Spinal cord (tissue), 10 donors: Measurements from ENCODE around the gene SLC7A7. TPM values are rescaled to one million over a fixed set of nuclear protein-coding genes. Genes with fewer than 3 reads are reported as not detected.
"Not testable (repeated sequence)": the region's sequence is repeated elsewhere in the genome, so short reads cannot be mapped to it uniquely, and the experiment has no call there.

ENCODE experiments used
- DNase-seq, 6 donors: peaks; one replicate each; pipeline versions ENCODE4 v3.0.0 to v3.0.0-alpha.2; 2013 to 2015; ENCODE audit warnings: low spot score in 6 of 6, low read depth in 4 of 6
- H3K27ac ChIP-seq: one replicate; pipeline ENCODE4 v1.5.1; 2013; ENCODE audit warnings: low read depth, low read length, control low read depth
- H3K27me3 ChIP-seq: one replicate; pipeline ENCODE4 v1.6.1; 2013; ENCODE audit warnings: low read length; ENCODE audit not compliant: control insufficient read depth, insufficient read depth
- H3K36me3 ChIP-seq: one replicate; pipeline ENCODE4 v1.6.1; 2013; ENCODE audit warnings: low read length; ENCODE audit not compliant: control insufficient read depth, insufficient read depth
- H3K4me1 ChIP-seq: one replicate; pipeline ENCODE4 v1.6.1; 2013; ENCODE audit warnings: low read length; ENCODE audit not compliant: control insufficient read depth, insufficient read depth
- H3K4me3 ChIP-seq: one replicate; pipeline ENCODE4 v1.5.1; 2013; ENCODE audit warnings: low read depth, low read length, control low read depth
- H3K9me3 ChIP-seq: one replicate; pipeline ENCODE4 v1.6.1; 2013; ENCODE audit warnings: low read length; ENCODE audit not compliant: control insufficient read depth, insufficient read depth
- WGBS: methylation state at CpG from one replicate; pipeline ENCODE4 v1.1.5; 2013; ENCODE audit warnings: missing lambda C conversion rate; ENCODE audit not compliant: insufficient coverage; 5-methylcytosine and 5-hydroxymethylcytosine counted together
- polyA plus RNA-seq, 2 donors: library from polyadenylated mRNA; unstranded; fragments of 120-200 nt; gene quantifications; one replicate each; pipeline ENCODE4 v1.2.1, GENCODE V29; 2013; ENCODE audit not compliant: insufficient read length in 2 of 2
- total RNA-seq, 2 donors: library from RNA; depleted of rRNA in 1 of 2; stranded (reverse); fragments of 120-200 nt in 1 of 2; fragments of >200 nt in 1 of 2; gene quantifications; one replicate each; pipeline versions ENCODE4 v1.2.3 to v1.2.4, GENCODE V29; 2013 to 2014
- donor health status: healthy.

SLC7A7 gene
- total and polyA plus RNA-seq, 4 donors, result 8.5 to 11.5 (median 10.1) TPM

- H3K36me3 ChIP-seq, result peaks cover 24% of the 10 kb centered on the region
- 0% methylated on average over 56 of the region's 56 CpGs for WGBS
- peaks cover 13% of the 10 kb centered on the region for H3K4me1 ChIP-seq
- H3K27ac ChIP-seq, result peak within 1 kb of the TSS; percentile 89
- H3K4me3 ChIP-seq, result peak within 1 kb of the TSS; percentile 85
- no peaks in the 10 kb centered on the region for H3K27me3 ChIP-seq
- peaks cover 4% of the 10 kb centered on the region for H3K9me3 ChIP-seq
- DNase-seq, result peak; percentile 89 to 100 (median 98)
Measured at GRCh38 chr14:22766457-22767322, 48.5 kb downstream of the SLC7A7 start, which contains the start of gene OXA1L. TSS of gene OXA1L (plus strand) at chr14:22766688. CDS start at chr14:22766702, 14 bp downstream.

GRCh38 chr14:22764382-22764781, 50.9 kb downstream of the SLC7A7 start:
- Histone ChIP-seq H3K27ac (no peak overlapping the region), H3K27me3 (no peaks in the 10 kb centered on the region), H3K9me3 (peaks cover 4% of the 10 kb centered on the region), H3K4me1 (peaks cover 13% of the 10 kb centered on the region), H3K4me3 (no peak overlapping the region), H3K36me3 (peaks cover 5% of the 10 kb centered on the region)
- WGBS, result 82% methylated on average over 3 of the region's 4 CpGs
- no peak for DNase-seq

- Histone ChIP-seq H3K9me3 (peaks cover 4% of the 10 kb centered on the region), H3K4me1 (peaks cover 9% of the 10 kb centered on the region), H3K27me3 (no peaks in the 10 kb centered on the region), H3K27ac (no peak overlapping the region), H3K36me3 (no peaks in the 10 kb centered on the region), H3K4me3 (no peak overlapping the region)
- no CpG with 5 or more reads among the region's 1 CpG for WGBS
- no peak for DNase-seq
Measured at GRCh38 chr14:22761734-22762133, 53.5 kb downstream of the SLC7A7 start.

- not testable (repeated sequence) for DNase-seq, H3K4me1 ChIP-seq, H3K36me3 ChIP-seq, H3K27ac ChIP-seq, H3K27me3 ChIP-seq, H3K9me3 ChIP-seq, H3K4me3 ChIP-seq
- no CpG with 5 or more reads among the region's 10 CpGs for WGBS
Measured at GRCh38 chr14:22757972-22758650, 57.1 kb downstream of the SLC7A7 start.

GRCh38 chr14:22753586-22753985, 61.6 kb downstream of the SLC7A7 start:
- Histone ChIP-seq H3K27me3 (no peaks in the 10 kb centered on the region), H3K27ac (no peak overlapping the region), H3K36me3 (no peaks in the 10 kb centered on the region), H3K4me1 (no peaks in the 10 kb centered on the region), H3K4me3 (no peak overlapping the region), H3K9me3 (no peaks in the 10 kb centered on the region)
- no peak for DNase-seq
- 68% methylated on average over 6 of the region's 6 CpGs for WGBS

- Histone ChIP-seq H3K36me3 (no peaks in the 10 kb centered on the region), H3K4me1 (no peaks in the 10 kb centered on the region), H3K27me3 (no peaks in the 10 kb centered on the region), H3K27ac (no peak overlapping the region), H3K9me3 (no peaks in the 10 kb centered on the region), H3K4me3 (no peak overlapping the region)
- DNase-seq, result no peak
- WGBS, result 96% methylated on average over 6 of the region's 8 CpGs
Measured at GRCh38 chr14:22752422-22752821, 62.8 kb downstream of the SLC7A7 start.

GRCh38 chr14:22748631-22749068, 66.6 kb downstream of the SLC7A7 start:
- no peaks in the 10 kb centered on the region for H3K4me1 ChIP-seq
- no peaks in the 10 kb centered on the region for H3K36me3 ChIP-seq
- no peaks in the 10 kb centered on the region for H3K27me3 ChIP-seq
- WGBS, result 52% methylated on average over 3 of the region's 4 CpGs
- H3K4me3 ChIP-seq, result no peak overlapping the region
- H3K9me3 ChIP-seq, result no peaks in the 10 kb centered on the region
- DNase-seq, result peak in 1 of 6 donors; percentile 60
- H3K27ac ChIP-seq, result no peak overlapping the region

- no peak overlapping the region for H3K27ac ChIP-seq
- H3K4me1 ChIP-seq, result no peaks in the 10 kb centered on the region
- DNase-seq, result no peak
- no peak overlapping the region for H3K4me3 ChIP-seq
- no peaks in the 10 kb centered on the region for H3K36me3 ChIP-seq
- H3K27me3 ChIP-seq, result no peaks in the 10 kb centered on the region
- WGBS, result 71% methylated on average over 3 of the region's 4 CpGs
- H3K9me3 ChIP-seq, result no peaks in the 10 kb centered on the region
Measured at GRCh38 chr14:22748206-22748605, 67.0 kb downstream of the SLC7A7 start.

- DNase-seq, result no peak
- Histone ChIP-seq H3K27ac (no peak overlapping the region), H3K4me1 (no peaks in the 10 kb centered on the region), H3K9me3 (no peaks in the 10 kb centered on the region), H3K4me3 (no peak overlapping the region), H3K27me3 (no peaks in the 10 kb centered on the region), H3K36me3 (no peaks in the 10 kb centered on the region)
- no CpG with 5 or more reads among the region's 4 CpGs for WGBS
Measured at GRCh38 chr14:22747769-22748168, 67.5 kb downstream of the SLC7A7 start.
